Peyer's patch (tissue), 4 donors: ENCODE measurements around the gene HSPA12B.

ENCODE experiments used
- CTCF ChIP-seq, 6 experiments: fragments of 450-650 bp in 4 of 6; fragments of 200-600 bp in 2 of 6; sonication (generic) in 1 of 6; IDR thresholded peaks; one replicate each; pipeline ENCODE4 v1.5.1; 2017 to 2019; ENCODE audit warnings: antibody characterized with exemption in 6 of 6, mild to moderate bottlenecking in 3 of 6, moderate library complexity in 1 of 6
- POLR2A ChIP-seq, 2 donors: fragments of 450-650 bp; IDR thresholded peaks; one replicate each; pipeline ENCODE4 v1.5.1; 2017; ENCODE audit warnings: antibody characterized with exemption in 2 of 2, mild to moderate bottlenecking in 2 of 2, moderate library complexity in 2 of 2

GRCh38 chr20:3759316-3759823, 26.9 kb downstream of the HSPA12B start:
- TF ChIP-seq CTCF (IDR thresholded peaks at IDR 0.05), result no peak
- no peak for TF ChIP-seq POLR2A (IDR thresholded peaks at IDR 0.05)
